Activated naive CD4-positive, alpha-beta T cell treated with anti-CD3 and anti-CD28 coated beads, Interleukin-2, amount 10 ng/mL, durations not matched to agents 7 days and 5 days (primary cell): ENCODE data around the gene CNIH4.
"Not testable (repeated sequence)": the region's sequence is repeated elsewhere in the genome, so short reads cannot be mapped to it uniquely, and the experiment has no call there.

ENCODE experiments used
- CTCF ChIA-PET: fragments of 350-600 bp; sonication (Branson Sonifier 250); formaldehyde crosslinking; loops from one replicate; lab custom pipeline; 2021; ENCODE audit warnings: antibody characterized with exemption; lab: Charles Lee
- DNase-seq: peaks from one replicate; pipeline ENCODE4 v3.0.0-alpha.2; 2020
- H3K27ac Mint-ChIP-seq: one replicate; pipeline ENCODE4 v1.8.0; 2021; ENCODE audit warnings: mild to moderate bottlenecking, moderate library complexity, mixed read lengths
- H3K27me3 Mint-ChIP-seq: one replicate; pipeline ENCODE4 v1.8.0; 2021; ENCODE audit warnings: mild to moderate bottlenecking, mixed read lengths
- H3K36me3 Mint-ChIP-seq: one replicate; pipeline ENCODE4 v1.8.0; 2021; ENCODE audit warnings: mixed read lengths
- H3K4me1 Mint-ChIP-seq: one replicate; pipeline ENCODE4 v1.8.0; 2021; ENCODE audit warnings: mixed read lengths
- H3K4me3 Mint-ChIP-seq: one replicate; pipeline ENCODE4 v1.8.0; 2021; ENCODE audit warnings: mild to moderate bottlenecking, moderate library complexity, mixed read lengths
- H3K9me3 Mint-ChIP-seq: one replicate; pipeline ENCODE4 v1.8.0; 2021; ENCODE audit warnings: mixed read lengths

CNIH4 gene

DNA sequence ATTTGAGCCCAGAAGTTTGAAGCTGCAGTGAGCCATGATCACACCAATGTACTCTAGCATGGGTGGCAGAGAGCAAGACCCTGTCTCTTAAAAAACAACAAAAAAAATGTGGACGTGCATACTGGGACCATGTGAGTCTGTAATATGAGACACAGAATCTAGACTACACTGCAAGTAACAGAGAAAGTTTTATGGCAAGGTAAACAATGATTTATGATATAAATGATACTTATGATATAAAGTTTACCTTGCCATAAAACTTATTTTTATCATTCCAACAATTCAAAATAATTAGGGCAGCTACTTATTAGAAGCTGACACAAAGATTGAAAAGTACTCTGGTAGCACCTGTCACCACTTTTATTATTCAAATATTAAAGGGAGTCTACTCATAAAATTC, 43.2 kb downstream of the CNIH4 start:
- Mint-ChIP-seq H3K4me1 (peaks cover 13% of the 10 kb centered on the region), H3K27me3 (no peaks in the 10 kb centered on the region), H3K36me3 (peaks cover 56% of the 10 kb centered on the region), H3K4me3 (no peak overlapping the region), H3K27ac (no peak overlapping the region), H3K9me3 (no peaks in the 10 kb centered on the region)
- no peak for DNase-seq
- CTCF ChIA-PET = no interaction called here

DNA sequence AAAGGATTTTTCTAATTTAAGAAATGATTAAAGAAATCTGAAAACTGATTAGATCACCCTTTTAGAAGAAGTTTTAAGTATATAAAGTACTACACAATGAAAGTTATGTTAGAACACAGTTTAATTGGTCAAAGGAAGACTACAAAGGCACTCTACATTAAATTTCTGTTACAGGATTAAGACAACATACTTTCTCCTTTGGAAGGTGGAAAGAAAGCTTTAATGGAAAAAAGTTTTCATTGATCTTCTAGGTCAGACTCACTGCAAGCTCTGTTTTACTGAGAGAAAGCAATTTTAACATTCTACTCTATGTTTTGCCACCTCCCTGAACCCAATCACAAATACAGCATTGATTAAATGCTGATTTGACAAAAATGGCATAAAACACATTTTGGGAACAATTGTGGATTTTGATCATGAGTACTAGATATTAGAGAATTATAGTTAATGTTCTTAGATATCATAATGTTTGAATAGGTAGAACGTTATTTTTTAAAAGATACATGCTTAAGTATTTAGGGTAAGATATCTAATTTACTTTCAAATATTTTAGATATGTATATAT, 45.9 kb downstream of the CNIH4 start:
- no peak overlapping the region for H3K4me3 Mint-ChIP-seq
- CTCF ChIA-PET = interaction anchor here (1.5 kb wide), 1 partner anchor 29 kb away, joined by 5 read pairs; no protein-coding TSS in a partner anchor
- DNase-seq = no peak
- peaks cover 13% of the 10 kb centered on the region for H3K4me1 Mint-ChIP-seq
- no peaks in the 10 kb centered on the region for H3K9me3 Mint-ChIP-seq
- no peak overlapping the region for H3K27ac Mint-ChIP-seq
- no peaks in the 10 kb centered on the region for H3K27me3 Mint-ChIP-seq
- peaks cover 50% of the 10 kb centered on the region for H3K36me3 Mint-ChIP-seq

DNA sequence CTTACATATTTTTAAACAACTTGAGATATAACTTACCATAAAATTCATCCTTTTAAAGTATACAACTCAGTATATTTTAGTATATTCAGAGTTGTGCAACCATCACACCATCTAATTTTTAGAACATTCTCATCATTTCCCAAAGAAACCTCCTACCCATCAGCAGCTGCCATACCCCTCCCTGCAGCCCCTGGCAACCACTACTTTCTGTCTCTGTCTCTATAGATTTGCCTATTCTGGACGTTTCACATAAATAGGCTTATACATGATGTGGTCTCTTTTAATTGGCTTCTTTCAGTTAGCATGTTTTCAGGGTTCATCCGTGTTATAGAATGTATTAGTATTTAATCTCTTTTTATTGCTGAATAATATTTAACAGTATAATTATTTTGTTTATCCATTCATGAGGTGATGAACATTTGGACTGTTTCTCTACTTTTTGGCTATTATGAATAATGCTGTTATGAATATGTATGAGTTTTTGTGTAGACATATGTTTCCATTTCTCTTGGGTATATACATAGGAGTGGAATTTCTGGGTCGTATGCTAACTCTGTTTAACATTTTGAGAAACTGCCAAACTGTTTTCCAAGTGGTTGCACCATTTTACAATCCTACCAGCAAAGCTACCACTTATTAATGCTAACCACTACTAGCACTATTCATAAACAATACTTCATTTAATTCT, 48.4 kb downstream of the CNIH4 start:
- CTCF ChIA-PET = no interaction called here
- H3K4me3 Mint-ChIP-seq = no peak overlapping the region
- no peaks in the 10 kb centered on the region for H3K27me3 Mint-ChIP-seq
- H3K4me1 Mint-ChIP-seq = peaks cover 13% of the 10 kb centered on the region
- H3K36me3 Mint-ChIP-seq = peaks cover 40% of the 10 kb centered on the region
- H3K9me3 Mint-ChIP-seq = no peaks in the 10 kb centered on the region
- no peak overlapping the region for H3K27ac Mint-ChIP-seq
- DNase-seq = no peak

DNA sequence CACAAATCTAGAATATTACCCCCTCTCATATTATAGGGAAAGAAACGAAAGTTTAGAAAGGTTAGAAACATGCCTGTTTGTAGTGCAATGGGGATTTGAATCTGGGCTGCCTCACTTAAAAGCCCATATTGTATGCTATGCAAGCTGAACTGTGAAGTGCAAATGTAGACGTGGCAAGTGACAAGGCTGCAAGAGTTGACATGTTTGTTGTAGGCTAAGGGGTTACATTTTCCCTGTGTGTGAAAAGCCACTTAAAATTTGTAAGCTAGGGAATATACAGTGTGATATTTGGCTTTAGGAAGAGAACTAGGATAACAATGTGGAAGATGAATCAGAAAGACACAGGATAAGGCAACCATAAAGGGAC, 48.9 kb downstream of the CNIH4 start:
- H3K4me3 Mint-ChIP-seq = no peak overlapping the region
- CTCF ChIA-PET = interaction anchor here (1.4 kb wide), 1 partner anchor 10 kb away, joined by 3 read pairs; no protein-coding TSS in a partner anchor
- H3K9me3 Mint-ChIP-seq = no peaks in the 10 kb centered on the region
- no peak overlapping the region for H3K27ac Mint-ChIP-seq
- H3K36me3 Mint-ChIP-seq = peaks cover 42% of the 10 kb centered on the region
- no peak for DNase-seq
- H3K4me1 Mint-ChIP-seq = peaks cover 13% of the 10 kb centered on the region
- no peaks in the 10 kb centered on the region for H3K27me3 Mint-ChIP-seq

DNA sequence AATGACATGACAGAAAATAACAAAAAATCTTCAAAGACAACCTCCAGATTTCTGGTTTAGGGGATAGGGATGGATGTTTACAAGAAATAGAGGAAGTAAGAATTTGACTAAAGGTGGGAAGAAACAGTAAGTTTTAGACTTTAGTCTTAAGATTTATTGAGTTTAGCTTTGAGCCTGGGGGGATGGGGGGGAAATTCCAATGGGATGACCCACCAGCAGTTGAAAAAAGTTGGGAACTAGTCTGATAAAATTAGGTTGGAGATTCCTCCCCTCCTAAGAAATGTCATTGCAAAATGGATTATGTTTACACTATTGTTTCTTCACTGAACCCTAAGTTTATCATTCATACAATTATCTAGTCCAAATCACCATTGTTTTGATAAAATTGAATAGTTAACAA, 49.5 kb downstream of the CNIH4 start:
- H3K36me3 Mint-ChIP-seq = peaks cover 40% of the 10 kb centered on the region
- H3K4me3 Mint-ChIP-seq = no peak overlapping the region
- H3K9me3 Mint-ChIP-seq = no peaks in the 10 kb centered on the region
- H3K4me1 Mint-ChIP-seq = peaks cover 10% of the 10 kb centered on the region
- H3K27ac Mint-ChIP-seq = no peak overlapping the region
- DNase-seq = no peak
- no peaks in the 10 kb centered on the region for H3K27me3 Mint-ChIP-seq
- CTCF ChIA-PET = interaction anchor here (1.4 kb wide), 1 partner anchor 11 kb away, joined by 3 read pairs; no protein-coding TSS in a partner anchor

DNA sequence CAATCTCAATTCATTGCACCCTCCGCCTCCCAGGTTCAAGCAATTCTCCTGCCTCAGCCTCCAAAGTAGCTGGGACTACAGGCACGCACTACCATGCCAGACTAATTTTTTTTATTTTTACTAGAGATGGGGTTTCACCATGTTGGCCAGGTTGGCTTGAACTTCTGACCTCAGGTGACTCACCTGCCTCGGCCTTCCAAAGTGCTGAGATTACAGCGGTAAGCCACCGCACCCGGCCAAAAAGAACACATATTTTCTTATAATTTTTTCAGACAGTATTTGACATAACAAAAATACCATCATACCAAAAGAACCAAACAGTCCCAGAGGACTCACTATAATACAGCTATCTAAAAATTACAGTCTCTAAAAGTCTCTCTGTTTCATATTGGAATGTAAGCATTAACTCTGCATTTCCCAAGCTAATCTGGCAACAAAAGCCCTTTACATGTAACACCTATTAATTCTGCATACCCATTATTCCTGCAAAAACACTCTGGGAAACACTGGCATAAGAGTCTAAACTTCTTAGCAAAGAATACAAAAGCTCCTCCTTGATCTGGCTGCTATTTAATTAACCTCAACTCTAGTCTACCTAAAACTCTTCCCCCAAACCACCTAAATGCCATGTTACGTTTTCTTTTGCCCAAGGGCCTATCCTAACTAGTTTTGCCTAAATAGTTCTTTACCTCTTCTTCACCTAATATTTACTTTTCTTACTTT, 51.1 kb downstream of the CNIH4 start:
- Mint-ChIP-seq H3K4me3 (no peak overlapping the region), H3K27ac (no peak overlapping the region), H3K4me1 (peaks cover 2% of the 10 kb centered on the region), H3K36me3 (peaks cover 44% of the 10 kb centered on the region), H3K27me3 (no peaks in the 10 kb centered on the region), H3K9me3 (no peaks in the 10 kb centered on the region)
- CTCF ChIA-PET = interaction anchor here (0.8 kb wide), 1 partner anchor 23 kb away, joined by 3 read pairs; no protein-coding TSS in a partner anchor
- DNase-seq = no peak

DNA sequence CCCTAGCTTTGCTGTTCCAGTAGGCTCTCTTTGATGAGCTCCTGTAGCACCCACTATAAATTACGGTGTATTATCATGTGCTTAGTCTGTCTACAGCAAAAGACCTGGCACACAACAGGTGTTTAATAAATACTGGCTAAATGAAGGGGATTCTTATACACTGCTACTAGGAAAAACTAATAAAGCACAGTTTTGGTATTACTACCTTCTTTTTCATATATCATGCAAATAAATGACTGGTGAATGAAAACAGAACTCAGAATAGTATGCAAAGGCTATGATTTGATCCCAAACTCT, 51.6 kb downstream of the CNIH4 start:
- no peaks in the 10 kb centered on the region for H3K9me3 Mint-ChIP-seq
- no peak for DNase-seq
- no peak overlapping the region for H3K27ac Mint-ChIP-seq
- peaks cover 44% of the 10 kb centered on the region for H3K36me3 Mint-ChIP-seq
- CTCF ChIA-PET = interaction anchor here (0.8 kb wide), 1 partner anchor 22 kb away, joined by 3 read pairs; no protein-coding TSS in a partner anchor
- no peaks in the 10 kb centered on the region for H3K27me3 Mint-ChIP-seq
- H3K4me3 Mint-ChIP-seq = no peak overlapping the region
- peaks cover 2% of the 10 kb centered on the region for H3K4me1 Mint-ChIP-seq

DNA sequence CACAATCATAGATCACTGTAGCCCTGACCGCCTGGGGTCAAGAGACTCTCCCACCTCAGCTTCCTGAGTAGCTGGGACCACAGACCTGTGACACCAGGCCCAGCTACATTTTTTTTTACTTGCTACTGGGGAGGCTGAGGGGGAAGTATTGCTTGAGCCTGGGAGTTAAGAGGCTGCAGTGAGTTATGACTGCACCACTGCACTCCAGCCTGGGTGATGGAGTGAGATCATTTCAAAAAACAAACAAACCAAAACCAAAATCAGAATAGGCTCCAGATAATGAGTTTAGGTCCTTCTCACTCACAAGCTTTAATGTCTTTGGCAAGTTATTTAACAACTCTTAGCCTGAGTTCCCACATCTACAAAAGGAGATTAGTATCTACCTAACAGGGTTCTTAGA, 55.1 kb downstream of the CNIH4 start:
- Mint-ChIP-seq H3K36me3 (peaks cover 38% of the 10 kb centered on the region), H3K4me3 (peak overlapping the region; percentile 12), H3K27me3 (no peaks in the 10 kb centered on the region), H3K9me3 (no peaks in the 10 kb centered on the region), H3K27ac (no peak overlapping the region), H3K4me1 (peaks cover 4% of the 10 kb centered on the region)
- CTCF ChIA-PET = interaction anchor here (1.4 kb wide), 1 partner anchor 45 kb away, joined by 5 read pairs; no protein-coding TSS in a partner anchor
- DNase-seq = no peak

DNA sequence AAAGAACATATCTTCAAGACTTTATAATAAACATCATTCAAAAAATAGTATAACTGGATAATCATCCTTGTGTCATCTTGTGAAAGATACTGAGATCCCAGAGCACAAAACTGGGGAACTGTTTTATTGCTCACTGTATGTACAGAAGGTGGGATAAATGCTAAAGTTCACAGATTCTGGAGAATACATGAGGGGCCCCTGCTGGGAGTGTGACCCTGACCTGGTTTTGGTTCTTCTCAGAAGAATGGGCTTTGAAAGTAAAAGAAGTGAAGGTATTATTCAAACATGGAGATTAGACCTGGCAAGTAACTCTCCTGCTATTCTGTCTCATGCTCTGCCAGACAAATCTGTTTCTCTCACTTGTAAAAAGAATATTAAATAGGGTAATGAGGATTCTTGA, 63.4 kb downstream of the CNIH4 start:
- no peak for DNase-seq
- CTCF ChIA-PET = no interaction called here
- Mint-ChIP-seq H3K27ac (no peak overlapping the region), H3K9me3 (no peaks in the 10 kb centered on the region), H3K4me1 (peaks cover 7% of the 10 kb centered on the region), H3K36me3 (peaks cover 69% of the 10 kb centered on the region), H3K4me3 (no peak overlapping the region), H3K27me3 (no peaks in the 10 kb centered on the region)

DNA sequence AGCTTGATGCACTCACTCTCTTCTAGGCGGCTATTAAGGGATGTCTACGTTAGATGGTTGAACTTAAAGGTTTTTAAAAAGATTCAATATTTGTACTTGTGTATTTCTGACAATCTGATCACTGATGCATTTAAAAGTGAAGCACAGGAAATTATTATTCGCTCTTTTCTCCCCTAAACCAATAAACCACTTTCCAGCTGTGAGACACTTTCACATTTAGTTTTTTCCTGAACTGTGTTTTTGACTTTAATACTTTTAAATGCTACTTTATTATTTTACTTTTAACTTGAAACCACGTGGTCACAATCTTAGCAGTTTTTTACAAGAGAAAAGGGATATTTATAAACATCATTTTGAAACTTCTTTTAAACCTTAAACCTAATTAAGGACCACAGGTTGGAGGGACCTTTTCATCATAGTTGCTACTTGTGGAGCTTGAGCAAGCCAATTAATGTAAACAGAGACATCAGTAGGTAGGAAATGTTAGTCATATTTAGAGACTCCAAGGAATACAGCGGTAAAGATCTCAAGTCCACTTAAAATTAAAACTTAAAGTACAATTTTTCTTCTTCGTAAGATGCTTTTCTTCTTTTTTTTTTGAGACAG, 68.7 kb downstream of the CNIH4 start:
- Mint-ChIP-seq H3K4me3 (no peak overlapping the region), H3K9me3 (no peaks in the 10 kb centered on the region), H3K36me3 (peaks cover 59% of the 10 kb centered on the region), H3K4me1 (peaks cover 31% of the 10 kb centered on the region), H3K27me3 (no peaks in the 10 kb centered on the region), H3K27ac (peak overlapping the region; percentile 42)
- CTCF ChIA-PET = interaction anchor here (0.7 to 1.0 kb wide), 3 partner anchors 31 to 724 kb away, joined by 3 to 5 read pairs (median 3); no protein-coding TSS in a partner anchor
- DNase-seq = no peak

DNA sequence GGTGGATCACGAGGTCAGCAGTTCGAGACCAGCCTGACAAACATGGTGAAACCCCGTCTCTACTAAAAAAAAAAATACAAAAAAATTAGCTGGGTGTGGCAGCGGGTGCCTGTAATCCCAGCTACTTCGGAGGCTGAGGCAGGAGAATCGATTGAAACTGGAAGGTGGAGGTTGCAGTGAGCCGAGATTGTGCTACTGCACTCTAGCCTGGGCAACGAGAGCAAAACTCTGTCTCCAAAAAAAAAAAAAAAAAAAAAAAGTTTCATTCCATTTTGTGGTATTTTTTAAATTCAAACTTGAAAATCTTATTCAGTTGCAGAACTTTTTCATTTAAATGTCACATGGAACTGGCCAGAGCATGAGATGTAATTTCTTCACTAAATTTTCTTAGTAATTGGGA, 70.2 kb downstream of the CNIH4 start:
- H3K4me3 Mint-ChIP-seq, DNase-seq, CTCF ChIA-PET, H3K9me3 Mint-ChIP-seq, H3K27ac Mint-ChIP-seq, H3K27me3 Mint-ChIP-seq: not testable (repeated sequence)
- Mint-ChIP-seq H3K4me1 (peaks cover 43% of the 10 kb centered on the region), H3K36me3 (peaks cover 64% of the 10 kb centered on the region)

DNA sequence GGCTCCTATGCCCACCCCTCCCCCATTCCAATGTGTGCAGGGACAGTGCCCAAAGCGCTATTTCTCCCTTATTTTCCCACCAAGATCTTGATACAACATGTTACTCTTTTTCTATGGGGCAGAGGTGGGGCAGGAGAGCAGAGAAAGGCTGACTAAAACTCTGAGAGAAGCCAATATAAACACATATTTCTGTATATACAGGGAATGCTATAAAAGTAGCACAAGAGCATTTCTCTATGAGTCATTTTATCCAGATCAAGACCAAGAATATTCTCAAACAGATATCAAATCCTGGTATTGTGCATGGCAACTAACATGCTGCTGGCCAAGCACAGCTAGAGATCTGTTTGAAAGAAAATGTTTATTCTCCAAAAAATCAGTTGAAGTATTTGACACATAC, 70.7 kb downstream of the CNIH4 start:
- CTCF ChIA-PET = no interaction called here
- Mint-ChIP-seq H3K27me3 (no peaks in the 10 kb centered on the region), H3K9me3 (no peaks in the 10 kb centered on the region), H3K4me1 (peaks cover 48% of the 10 kb centered on the region), H3K4me3 (no peak overlapping the region), H3K36me3 (peaks cover 62% of the 10 kb centered on the region), H3K27ac (no peak overlapping the region)
- DNase-seq = no peak

DNA sequence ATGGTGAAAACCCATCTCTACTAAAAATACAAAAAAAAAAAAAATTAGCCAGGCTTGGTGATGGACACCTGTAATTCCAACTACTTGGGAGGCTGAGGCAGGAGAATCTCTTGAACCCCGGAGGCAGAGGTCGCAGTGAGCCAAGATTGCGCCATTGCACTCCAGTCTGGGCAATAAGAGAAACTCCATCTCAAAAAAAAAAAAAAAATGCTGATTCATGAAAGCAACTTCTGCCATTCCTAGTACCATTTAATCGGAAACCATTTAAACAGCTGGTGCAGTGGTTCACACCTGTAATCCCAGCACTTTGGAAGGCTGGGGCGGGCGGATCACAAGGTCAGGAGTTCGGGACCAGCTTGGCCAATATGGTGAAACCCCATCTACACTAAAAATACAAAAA, 72.0 kb downstream of the CNIH4 start:
- CTCF ChIA-PET = interaction anchor here (1.6 kb wide), 1 partner anchor 28 kb away, joined by 3 read pairs; no protein-coding TSS in a partner anchor
- not testable (repeated sequence) for H3K27ac Mint-ChIP-seq, DNase-seq, H3K27me3 Mint-ChIP-seq, H3K4me3 Mint-ChIP-seq, H3K9me3 Mint-ChIP-seq
- H3K4me1 Mint-ChIP-seq = peaks cover 58% of the 10 kb centered on the region
- peaks cover 63% of the 10 kb centered on the region for H3K36me3 Mint-ChIP-seq
